Transverse colon (tissue), 4 donors: Measurements from ENCODE around the gene VCX3B. TPM values are rescaled to one million over a fixed set of nuclear protein-coding genes. Genes with fewer than 3 reads are reported as not detected.
"Not testable (repeated sequence)": the region's sequence is repeated elsewhere in the genome, so short reads cannot be mapped to it uniquely, and the experiment has no call there.

Experiments
- DNase-seq: peaks from one replicate; pipeline ENCODE4 v3.0.0-alpha.2; 2019
- H3K27ac ChIP-seq, 4 donors: fragments of 200-600 bp; sonication (generic); 2 replicates each; pipeline ENCODE4 v1.5.1; 2016 to 2018; ENCODE audit warnings: inconsistent platforms in 4 of 4
- H3K27me3 ChIP-seq: fragments of 200-600 bp; sonication (generic); 2 replicates; pipeline ENCODE4 v1.5.1; 2017; ENCODE audit warnings: inconsistent platforms
- H3K36me3 ChIP-seq, 4 donors: fragments of 200-600 bp; sonication (generic); 2 replicates each; pipeline ENCODE4 v1.5.1; 2017 to 2019; ENCODE audit warnings: inconsistent platforms in 4 of 4
- H3K4me1 ChIP-seq, 4 donors: fragments of 200-600 bp; sonication (generic); 2 replicates each; pipeline ENCODE4 v1.5.1; 2017 to 2020; ENCODE audit warnings: inconsistent platforms in 4 of 4
- H3K4me3 ChIP-seq, 4 donors: fragments of 200-600 bp; sonication (generic); 1 replicate in 1 of 4; 2 replicates in 3 of 4; pipeline versions ENCODE4 v1.5.1 to v1.6.1; 2017 to 2019; ENCODE audit warnings: inconsistent platforms in 4 of 4
- H3K9me3 ChIP-seq, 2 donors: fragments of 200-600 bp; sonication (generic); 2 replicates each; pipeline ENCODE4 v1.5.1; 2017 to 2019; ENCODE audit warnings: inconsistent platforms in 2 of 2
- EP300 ChIP-seq: sonication (generic); formaldehyde crosslinking; IDR thresholded peaks from one replicate; pipeline ENCODE4 v1.6.1; 2017; ENCODE audit warnings: antibody characterized with exemption, low read depth
- POLR2A ChIP-seq: fragments of 450-650 bp; IDR thresholded peaks from one replicate; pipeline ENCODE4 v1.6.1; 2016; ENCODE audit warnings: antibody characterized with exemption, mild to moderate bottlenecking, moderate library complexity
- POLR2AphosphoS5 ChIP-seq, 3 donors: sonication (generic); formaldehyde crosslinking; IDR thresholded peaks; one replicate each; pipeline ENCODE4 v1.6.1; 2016; ENCODE audit warnings: antibody characterized with exemption in 3 of 3
- WGBS, 2 donors: methylation state at CpG; one replicate each; pipeline ENCODE4 v1.1.5; 2018; ENCODE audit warnings: low coverage in 1 of 2; 5-methylcytosine and 5-hydroxymethylcytosine counted together
- in situ Hi-C, 4 donors: fragments of 200-750 bp; cut with MboI; loops; one replicate each; pipeline versions ENCODE4 v1.15.0 to v1.15.1; 2017; ENCODE audit warnings: low sequenced_read_pairs in 3 of 4, low pct_ligation_motif_present in 1 of 4, low pct_unique_long_range_greater_than_20kb in 1 of 4
- intact Hi-C: fragments of 100-400 bp; cut with DNase I; formaldehyde crosslinking; loops from one replicate; pipeline ENCODE4 v1.15.1; 2023; ENCODE audit warnings: low total_unique reads
- total RNA-seq, 4 donors: library from RNA; depleted of rRNA; stranded (reverse); fragments of >200 nt; gene quantifications; one replicate each; pipeline ENCODE4 v1.1.0, GENCODE V29; 2016
- TF ChIP-seq, protein P1 (sequence below), 5 experiments: fragments of 200-600 bp in 3 of 5; fragments of 450-650 bp in 2 of 5; sonication (generic) in 3 of 5; IDR thresholded peaks; 1 replicate in 2 of 5; 2 replicates in 3 of 5; pipeline ENCODE4 v1.5.1; 2016 to 2017; ENCODE audit warnings: antibody characterized with exemption in 5 of 5, inconsistent platforms in 3 of 5, mild to moderate bottlenecking in 2 of 5, moderate library complexity in 1 of 5

Gene VCX3B
- total RNA-seq, 4 donors from 2014 or later, result not detected

DNA sequence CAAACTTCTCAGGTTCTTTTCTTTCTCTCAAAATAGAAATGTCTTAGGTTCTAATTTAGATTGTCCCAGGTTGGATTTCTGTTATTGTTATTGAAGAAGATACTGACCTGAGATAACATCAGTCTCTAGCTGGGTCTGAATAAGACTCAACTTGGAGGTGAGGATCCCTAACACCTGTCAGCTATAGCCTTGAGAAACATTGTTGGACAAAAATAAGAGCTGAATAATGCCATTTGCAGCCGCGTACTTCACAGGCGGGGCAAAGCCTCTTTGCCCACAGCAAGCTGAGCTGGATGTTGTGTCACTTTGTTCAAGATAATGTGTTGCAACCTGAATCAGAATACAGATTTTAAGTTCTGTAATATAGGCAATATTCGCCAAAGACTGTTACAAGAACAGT lies 35.6 kb downstream of the VCX3B start:
- intact Hi-C loops (no loop called here), in situ Hi-C loops (no loop called here)
- H3K27ac ChIP-seq, result no peak overlapping the region
- WGBS, 2 donors, result 92% methylated on average over 4 of the region's 4 CpGs; no CpG with 5 or more reads in 1 of the 2 donors
- DNase-seq, result no peak
- H3K4me1 ChIP-seq, result no peaks in the 10 kb centered on the region
- no peaks in the 10 kb centered on the region for H3K36me3 ChIP-seq
- H3K9me3 ChIP-seq, result no peaks in the 10 kb centered on the region
- no peaks in the 10 kb centered on the region for H3K27me3 ChIP-seq
- no peak for TF ChIP-seq POLR2AphosphoS5 (IDR thresholded peaks at IDR 0.05)
- no peak for TF ChIP-seq POLR2A
- TF ChIP-seq, protein P1, sequence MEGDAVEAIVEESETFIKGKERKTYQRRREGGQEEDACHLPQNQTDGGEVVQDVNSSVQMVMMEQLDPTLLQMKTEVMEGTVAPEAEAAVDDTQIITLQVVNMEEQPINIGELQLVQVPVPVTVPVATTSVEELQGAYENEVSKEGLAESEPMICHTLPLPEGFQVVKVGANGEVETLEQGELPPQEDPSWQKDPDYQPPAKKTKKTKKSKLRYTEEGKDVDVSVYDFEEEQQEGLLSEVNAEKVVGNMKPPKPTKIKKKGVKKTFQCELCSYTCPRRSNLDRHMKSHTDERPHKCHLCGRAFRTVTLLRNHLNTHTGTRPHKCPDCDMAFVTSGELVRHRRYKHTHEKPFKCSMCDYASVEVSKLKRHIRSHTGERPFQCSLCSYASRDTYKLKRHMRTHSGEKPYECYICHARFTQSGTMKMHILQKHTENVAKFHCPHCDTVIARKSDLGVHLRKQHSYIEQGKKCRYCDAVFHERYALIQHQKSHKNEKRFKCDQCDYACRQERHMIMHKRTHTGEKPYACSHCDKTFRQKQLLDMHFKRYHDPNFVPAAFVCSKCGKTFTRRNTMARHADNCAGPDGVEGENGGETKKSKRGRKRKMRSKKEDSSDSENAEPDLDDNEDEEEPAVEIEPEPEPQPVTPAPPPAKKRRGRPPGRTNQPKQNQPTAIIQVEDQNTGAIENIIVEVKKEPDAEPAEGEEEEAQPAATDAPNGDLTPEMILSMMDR (IDR thresholded peaks at IDR 0.05), result no peak
- H3K4me3 ChIP-seq, result no peak overlapping the region

DNA sequence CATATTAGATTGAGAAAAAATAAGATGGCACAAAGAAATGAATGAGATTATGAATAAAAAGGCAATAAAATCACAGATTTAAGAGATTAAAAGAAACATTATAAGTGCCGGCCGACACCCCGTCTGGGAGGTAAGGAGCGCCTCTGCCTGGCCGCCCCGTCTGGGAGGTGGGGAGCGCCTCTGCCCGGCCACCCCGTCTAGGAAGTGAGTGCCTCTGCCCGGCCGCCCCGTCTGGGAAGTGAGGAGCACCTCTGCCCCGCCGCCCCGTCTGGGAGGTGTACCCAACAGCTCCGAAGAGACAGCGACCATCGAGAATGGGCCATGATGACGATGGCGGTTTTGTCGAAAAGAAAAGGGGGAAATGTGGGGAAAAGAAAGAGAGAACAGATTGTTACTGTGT lies 37.5 kb downstream of the VCX3B start:
- intact Hi-C loops, H3K27ac ChIP-seq, H3K27me3 ChIP-seq, H3K36me3 ChIP-seq, H3K4me1 ChIP-seq, H3K9me3 ChIP-seq, in situ Hi-C loops, DNase-seq, H3K4me3 ChIP-seq: not testable (repeated sequence)
- 92 to 100% methylated on average over 4 to 20 of the region's 21 CpGs for WGBS, 2 donors

DNA sequence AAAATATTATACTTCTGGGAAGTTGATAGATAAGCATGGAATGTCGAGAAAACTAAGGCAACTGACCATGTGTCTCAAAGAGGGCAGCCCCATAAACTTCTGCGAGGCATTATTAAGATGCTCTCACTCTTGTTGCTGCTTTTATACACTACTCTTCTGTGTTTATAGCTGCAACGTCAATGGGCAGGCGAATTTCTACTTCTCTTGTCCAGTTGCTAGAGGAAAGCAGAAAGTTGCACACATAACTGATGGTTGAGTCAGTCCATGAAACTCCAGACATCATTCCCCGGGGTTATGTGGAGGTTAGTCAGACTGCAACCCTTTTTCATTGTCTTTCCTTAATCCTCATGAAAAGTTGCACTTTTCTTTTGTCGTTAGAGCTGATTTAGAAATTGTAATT lies 39.8 kb downstream of the VCX3B start:
- WGBS, 2 donors, result 20 to 65% methylated on average over 1 to 6 of the region's 6 CpGs
- no peaks in the 10 kb centered on the region for H3K9me3 ChIP-seq
- in situ Hi-C loops, result no loop called here
- TF ChIP-seq POLR2A, result no peak
- no peak for TF ChIP-seq POLR2AphosphoS5 (IDR thresholded peaks at IDR 0.05)
- TF ChIP-seq EP300, result no peak
- TF ChIP-seq, protein P1 (IDR thresholded peaks at IDR 0.05), result no peak
- H3K27me3 ChIP-seq, result no peaks in the 10 kb centered on the region
- DNase-seq, result no peak
- intact Hi-C loops, result no loop called here
- no peaks in the 10 kb centered on the region for H3K36me3 ChIP-seq
- H3K4me3 ChIP-seq, result no peak overlapping the region
- H3K27ac ChIP-seq, result no peak overlapping the region
- no peaks in the 10 kb centered on the region for H3K4me1 ChIP-seq
